ENCODE data around the gene ZBTB7B. TPM values are rescaled to one million over a fixed set of nuclear protein-coding genes. Genes with fewer than 3 reads are reported as not detected.
A peak's percentile ranks its signal among the peaks of the same experiment; 100 is the strongest.
"Not testable (repeated sequence)": the region's sequence is repeated elsewhere in the genome, so short reads cannot be mapped to it uniquely, and the experiment has no call there.

Gene ZBTB7B
- polyA plus RNA-seq, 3 donors = 6.3 to 149 (median 9.6) TPM

GRCh38 chr1:154982897-154983648 is 19.5 kb upstream of the ZBTB7B start, which contains the start of gene FLAD1:
Gene FLAD1, plus strand, starts transcription at chr1:154983344. Its CDS starts 351 bp downstream, at chr1:154983695.
- Mint-ChIP-seq H3K27me3 (ENCODE audit: low read depth in 3 of 3) (no peaks in the 10 kb centered on the region), H3K4me1 (peaks cover 9% of the 10 kb centered on the region), H3K9me3 (peaks cover 0 to 2% (median 0%) of the 10 kb centered on the region in 7 donors), H3K4me3 (no peak within 1 kb of the TSS), H3K36me3 (peaks cover 4 to 25% of the 10 kb centered on the region in 2 donors), H3K27ac (peak within 1 kb of the TSS in 1 of 7 donors; percentile 7)
- intact Hi-C loops (cut with micrococcal nuclease) = loop anchor here in 1 of 2 donors (5.0 kb wide), 1 partner anchor 34 kb away; no protein-coding TSS in a partner anchor
- Histone ChIP-seq H3K36me3 (replicated peaks in 1 of 2; ENCODE audit: control insufficient read depth in 1 of 2, insufficient read depth in 2 of 2, low read length in 2 of 2) (peaks cover 4 to 9% of the 10 kb centered on the region in 2 donors), H3K4me2 (replicated peaks; ENCODE audit: extremely low read depth, low read length, poor library complexity, severe bottlenecking) (peak within 1 kb of the TSS; percentile 94), H3K79me2 (ENCODE audit: insufficient read depth, low read length) (peaks cover 63% of the 10 kb centered on the region), H3K4me1 (ENCODE audit: control insufficient read depth in 1 of 2, insufficient read depth in 2 of 2, low read length in 2 of 2) (peaks cover 19 to 27% of the 10 kb centered on the region in 2 donors), H3K27ac (ENCODE audit: low read depth in 1 of 2, low read length in 2 of 2) (peak within 1 kb of the TSS in 1 of 2 donors; percentile 85), H4K20me1 (ENCODE audit: insufficient read depth, low read length) (peaks cover 14% of the 10 kb centered on the region), H3K9ac (ENCODE audit: insufficient read depth, low read length, poor library complexity, severe bottlenecking) (peak within 1 kb of the TSS; percentile 65), H3K9me3 (replicated peaks in 1 of 2; ENCODE audit: control insufficient read depth in 1 of 2, insufficient read depth in 1 of 2, low read length in 2 of 2) (no peaks in the 10 kb centered on the region), H3K27me3 (ENCODE audit: control insufficient read depth in 2 of 2, insufficient read depth in 2 of 2, low read length in 2 of 2) (no peaks in the 10 kb centered on the region), H2AFZ (ENCODE audit: insufficient read depth, low read depth, low read length, poor library complexity, severe bottlenecking) (peak within 1 kb of the TSS; percentile 87), H3K4me3 (replicated peaks in 1 of 3; ENCODE audit: low read depth in 2 of 3, low read length in 3 of 3) (peak within 1 kb of the TSS; percentile 51 to 97 (median 92))
- TF ChIP-seq CTCF (IDR thresholded peaks at IDR 0.05) = no peak
- WGBS (ENCODE audit: insufficient coverage) = under 1% methylated on average over 24 of the region's 26 CpGs
- peak; percentile 96 to 100 (median 98) for DNase-seq

GRCh38 chr1:154983776-154984466 is 18.7 kb upstream of the ZBTB7B start:
- H3K27ac Mint-ChIP-seq = no peak overlapping the region
- Histone ChIP-seq H3K4me3 (replicated peaks in 1 of 3; ENCODE audit: low read depth in 2 of 3, low read length in 3 of 3) (peak overlapping the region; percentile 51 to 97 (median 92)), H3K9ac (ENCODE audit: insufficient read depth, low read length, poor library complexity, severe bottlenecking) (peak overlapping the region; percentile 65), H3K27ac (ENCODE audit: low read depth in 1 of 2, low read length in 2 of 2) (peak overlapping the region in 1 of 2 donors; percentile 85), H3K4me2 (replicated peaks; ENCODE audit: extremely low read depth, low read length, poor library complexity, severe bottlenecking) (peak overlapping the region; percentile 94), H3K9me3 (replicated peaks in 1 of 2; ENCODE audit: control insufficient read depth in 1 of 2, insufficient read depth in 1 of 2, low read length in 2 of 2) (no peaks in the 10 kb centered on the region), H3K36me3 (replicated peaks in 1 of 2; ENCODE audit: control insufficient read depth in 1 of 2, insufficient read depth in 2 of 2, low read length in 2 of 2) (peaks cover 13 to 18% of the 10 kb centered on the region in 2 donors), H3K4me1 (ENCODE audit: control insufficient read depth in 1 of 2, insufficient read depth in 2 of 2, low read length in 2 of 2) (peaks cover 19 to 27% of the 10 kb centered on the region in 2 donors), H2AFZ (ENCODE audit: insufficient read depth, low read depth, low read length, poor library complexity, severe bottlenecking) (peak overlapping the region; percentile 87), H3K27me3 (ENCODE audit: control insufficient read depth in 2 of 2, insufficient read depth in 2 of 2, low read length in 2 of 2) (no peaks in the 10 kb centered on the region), H4K20me1 (ENCODE audit: insufficient read depth, low read length) (peaks cover 22% of the 10 kb centered on the region), H3K79me2 (ENCODE audit: insufficient read depth, low read length) (peaks cover 66% of the 10 kb centered on the region)
- DNase-seq = no peak
- intact Hi-C loops (cut with micrococcal nuclease) = loop anchor here in 1 of 2 donors (5.0 kb wide), 1 partner anchor 33 kb away; no protein-coding TSS in a partner anchor
- peaks cover 14% of the 10 kb centered on the region for H3K4me1 Mint-ChIP-seq
- peaks cover 9 to 33% of the 10 kb centered on the region in 2 donors for H3K36me3 Mint-ChIP-seq
- TF ChIP-seq CTCF (IDR thresholded peaks at IDR 0.05) = no peak
- WGBS (ENCODE audit: insufficient coverage) = 15% methylated on average over 12 of the region's 17 CpGs
- H3K9me3 Mint-ChIP-seq = peaks cover 0 to 2% (median 0%) of the 10 kb centered on the region in 7 donors
- no peaks in the 10 kb centered on the region for H3K27me3 Mint-ChIP-seq (ENCODE audit: low read depth in 3 of 3)
- no peak overlapping the region for H3K4me3 Mint-ChIP-seq

- intact Hi-C loops (cut with micrococcal nuclease); H3K9me3 Mint-ChIP-seq; H3K4me3 Mint-ChIP-seq; H3K27ac Mint-ChIP-seq; H3K4me3 ChIP-seq (replicated peaks in 1 of 3; ENCODE audit: low read depth in 2 of 3, low read length in 3 of 3); H3K9ac ChIP-seq (ENCODE audit: insufficient read depth, low read length, poor library complexity, severe bottlenecking); DNase-seq; H3K27me3 Mint-ChIP-seq (ENCODE audit: low read depth in 3 of 3); H2AFZ ChIP-seq (ENCODE audit: insufficient read depth, low read depth, low read length, poor library complexity, severe bottlenecking); H3K27me3 ChIP-seq (ENCODE audit: control insufficient read depth in 2 of 2, insufficient read depth in 2 of 2, low read length in 2 of 2); H3K4me2 ChIP-seq (replicated peaks; ENCODE audit: extremely low read depth, low read length, poor library complexity, severe bottlenecking); H3K27ac ChIP-seq (ENCODE audit: low read depth in 1 of 2, low read length in 2 of 2); H3K9me3 ChIP-seq (replicated peaks in 1 of 2; ENCODE audit: control insufficient read depth in 1 of 2, insufficient read depth in 1 of 2, low read length in 2 of 2): not testable (repeated sequence)
- WGBS (ENCODE audit: insufficient coverage) = no CpG with 5 or more reads among the region's 4 CpGs
- H3K36me3 Mint-ChIP-seq = peaks cover 28 to 43% of the 10 kb centered on the region in 2 donors
- peaks cover 19 to 27% of the 10 kb centered on the region in 2 donors for H3K4me1 ChIP-seq (ENCODE audit: control insufficient read depth in 1 of 2, insufficient read depth in 2 of 2, low read length in 2 of 2)
- H4K20me1 ChIP-seq (ENCODE audit: insufficient read depth, low read length) = peaks cover 37% of the 10 kb centered on the region
- peaks cover 17% of the 10 kb centered on the region for H3K4me1 Mint-ChIP-seq
- peaks cover 30 to 38% of the 10 kb centered on the region in 2 donors for H3K36me3 ChIP-seq (replicated peaks in 1 of 2; ENCODE audit: control insufficient read depth in 1 of 2, insufficient read depth in 2 of 2, low read length in 2 of 2)
- H3K79me2 ChIP-seq (ENCODE audit: insufficient read depth, low read length) = peaks cover 56% of the 10 kb centered on the region
These were observed 15.9 kb upstream of the ZBTB7B start for GRCh38 chr1:154986736-154987135.
